GM18867 (cell line): ENCODE measurements around the gene IFNGR1.
A peak's percentile ranks its signal among the peaks of the same experiment; 100 is the strongest.

Experiments
- ATAC-seq: cut with Tn5 transposase; IDR thresholded peaks from one replicate; pipeline ENCODE4 v1.9.1; 2021; ENCODE audit warnings: mild to moderate bottlenecking, moderate library complexity; ENCODE audit not compliant: unreplicated experiment

IFNGR1 gene

DNA sequence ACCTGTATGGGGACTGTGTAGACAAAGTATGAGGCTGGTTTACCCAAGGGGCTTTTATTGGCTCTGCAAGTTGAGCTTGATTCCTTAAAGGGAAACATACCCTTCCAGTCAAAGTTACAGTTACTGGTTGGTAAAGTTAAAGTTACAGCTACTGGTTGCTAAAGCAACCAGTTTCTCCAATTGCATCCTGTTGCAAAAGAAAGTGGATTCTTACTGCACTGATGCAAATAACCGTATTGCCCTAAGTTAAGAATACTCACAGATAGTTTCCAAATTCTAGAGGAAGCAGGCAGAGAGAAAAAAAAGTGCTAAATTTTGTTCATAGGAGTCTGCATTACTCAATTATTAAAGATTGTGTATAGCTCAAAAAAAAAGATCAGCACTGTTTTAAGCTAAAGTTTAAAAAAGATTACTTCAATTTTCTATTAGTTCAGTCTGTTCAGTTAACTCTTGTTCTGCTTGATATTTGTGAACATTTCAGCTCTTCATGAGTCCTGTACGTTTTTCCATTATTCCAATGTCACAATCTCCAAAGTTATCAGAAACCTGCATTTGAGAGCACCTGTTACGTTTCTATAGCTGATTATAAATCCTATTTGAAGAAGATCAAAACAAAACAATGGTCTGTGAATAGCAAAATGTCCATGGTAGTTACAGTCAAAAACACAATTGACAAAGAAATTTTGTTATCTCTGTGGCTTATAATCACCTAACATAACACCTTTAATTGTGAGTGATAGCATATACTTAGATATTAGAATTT is 37.1 kb downstream of the IFNGR1 start:
- no peak for ATAC-seq

DNA sequence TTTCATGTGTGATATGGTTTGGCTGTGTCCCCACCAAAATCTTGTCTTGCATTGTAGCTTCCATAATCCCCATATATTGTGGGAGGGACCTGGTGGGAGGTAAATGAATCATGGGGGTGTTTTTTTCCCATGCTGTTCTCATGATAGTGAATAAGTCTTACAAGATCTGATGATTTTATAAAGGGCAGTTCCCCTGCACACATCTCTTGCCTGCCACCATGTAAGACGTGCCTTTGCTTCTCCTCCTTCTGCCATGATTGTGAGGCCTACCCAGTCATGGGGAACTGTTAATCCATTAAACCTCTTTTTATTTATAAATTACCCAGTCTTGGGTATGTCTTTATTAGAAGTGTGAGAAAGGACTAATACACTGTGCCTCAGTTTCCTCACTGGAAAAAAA is 41.6 kb downstream of the IFNGR1 start:
- ATAC-seq: no peak

DNA sequence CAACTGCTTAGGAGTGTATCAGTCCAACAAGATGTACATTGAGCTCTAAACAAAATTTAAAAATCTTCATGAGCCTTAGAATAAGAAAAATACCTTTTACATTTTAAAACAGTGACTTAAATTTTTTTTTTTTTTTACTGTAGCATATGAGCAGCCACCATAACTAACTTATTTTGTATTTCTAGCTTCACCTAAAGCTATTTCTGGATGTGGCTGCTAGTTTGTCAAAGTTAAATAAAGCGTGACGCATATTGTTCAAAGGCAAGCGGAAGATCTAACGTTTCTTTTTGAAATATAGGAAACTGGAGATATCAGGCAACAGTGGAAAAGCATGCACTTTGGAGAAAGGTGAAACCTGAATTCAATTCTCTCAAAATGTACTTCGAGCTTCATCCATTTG is 42.5 kb downstream of the IFNGR1 start:
- ATAC-seq: no peak

DNA sequence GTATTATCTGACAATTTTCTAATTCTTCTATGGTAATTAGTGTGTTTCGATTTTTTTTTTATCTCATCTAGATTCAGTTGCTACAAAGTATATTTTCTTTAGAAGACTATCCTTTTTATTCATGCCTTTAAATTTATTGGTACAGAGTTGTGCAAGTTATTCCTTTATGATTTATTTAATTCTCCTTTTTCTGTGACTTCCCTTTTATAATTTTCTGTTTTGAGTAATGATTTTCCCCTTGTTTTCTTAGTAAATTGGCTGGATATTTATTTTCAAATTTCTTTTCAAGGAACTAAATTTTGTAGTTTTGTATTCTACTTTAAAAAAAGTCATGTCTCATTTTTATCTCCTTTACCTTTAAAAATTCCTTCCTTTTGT is 43.3 kb downstream of the IFNGR1 start:
- no peak for ATAC-seq

DNA sequence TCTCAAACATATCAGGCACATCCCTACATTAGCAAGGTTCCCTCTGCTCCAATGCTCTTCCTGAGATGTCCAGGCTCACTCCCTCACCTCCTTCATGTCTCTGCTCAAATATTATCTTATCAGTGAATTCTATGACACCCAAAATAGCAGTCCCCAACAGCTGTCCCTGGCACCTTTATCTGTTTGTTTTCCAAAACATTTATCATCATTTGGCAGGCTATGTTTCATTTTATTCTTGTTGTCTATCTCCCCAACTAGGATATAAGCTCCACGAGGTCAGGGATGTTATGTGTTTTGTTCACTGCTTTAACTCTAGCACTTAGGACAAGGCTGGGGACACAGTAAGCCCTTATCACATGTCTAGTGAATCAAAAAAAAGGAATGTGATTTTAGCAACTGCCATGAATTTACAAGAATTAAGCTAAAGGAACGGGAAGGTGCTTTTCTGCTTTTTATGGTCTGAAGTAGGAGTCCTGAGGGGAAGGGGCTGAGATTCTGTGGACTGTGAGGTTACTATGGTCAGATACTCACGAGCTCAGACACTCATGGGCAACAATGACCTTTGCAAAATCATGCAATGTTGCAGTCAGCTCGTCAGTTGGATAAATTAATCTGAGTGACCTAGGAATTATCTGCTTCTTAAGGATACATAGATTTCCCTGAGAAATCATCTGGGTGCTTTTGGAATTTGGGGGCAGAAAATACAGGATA is 43.9 kb downstream of the IFNGR1 start:
- no peak for ATAC-seq

DNA sequence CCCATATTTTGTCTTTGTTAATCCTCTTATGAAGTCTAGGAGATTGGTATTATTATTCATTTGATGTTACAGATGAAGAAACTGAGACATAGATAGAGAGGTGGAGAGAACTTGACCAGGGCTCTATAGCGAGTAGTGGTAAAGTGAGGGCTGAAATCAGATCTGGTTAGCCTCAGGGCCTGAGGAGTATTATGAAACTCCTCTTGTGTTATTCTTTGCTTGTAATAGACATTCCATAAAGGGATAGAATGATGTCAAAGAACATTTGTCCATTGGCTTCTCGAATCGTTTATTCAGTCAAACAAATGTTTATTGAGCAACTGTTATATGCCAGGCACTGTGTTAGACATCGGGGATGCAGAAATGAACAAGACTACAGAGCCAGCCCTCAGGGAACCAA is 45.7 kb downstream of the IFNGR1 start, which contains the start of gene IL22RA2:
Gene IL22RA2 (minus strand): TSS at position 144 of the 400 bp plus-strand sequence. CDS start 11,895 bp downstream, outside the sequence.
- ATAC-seq: no peak

DNA sequence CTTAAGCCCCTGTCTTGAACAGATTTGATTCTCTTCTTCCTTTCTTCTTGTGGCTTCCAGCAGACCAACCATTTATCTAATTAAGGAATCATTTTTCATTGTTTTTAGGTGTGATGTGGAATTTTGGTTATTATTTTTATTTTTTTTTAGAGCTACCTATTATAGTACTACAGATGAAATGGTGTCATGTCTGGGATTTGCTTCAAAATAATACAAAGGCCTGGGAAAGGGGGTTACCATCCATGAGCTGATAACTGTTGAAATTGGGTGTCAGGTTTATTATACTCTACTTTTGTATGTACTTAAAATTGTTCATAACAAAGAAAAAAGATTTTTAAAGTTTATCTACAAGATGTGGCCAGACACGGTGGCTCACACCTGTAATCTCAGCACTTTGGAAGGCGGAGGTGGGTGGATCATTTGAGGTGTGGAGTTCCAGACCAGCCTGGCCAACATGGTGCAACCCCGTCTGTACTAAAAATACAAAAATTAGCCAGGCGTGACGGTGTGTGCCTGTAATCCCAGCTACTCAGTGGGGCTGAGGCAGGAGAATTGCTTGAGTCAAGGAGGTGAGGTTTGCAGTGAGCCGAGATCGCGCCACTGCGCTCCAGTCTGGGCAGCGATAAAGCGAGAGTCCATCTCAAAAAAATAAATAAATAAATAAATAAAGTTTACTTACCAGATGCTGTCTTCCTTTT is 46.3 kb downstream of the IFNGR1 start:
- no peak for ATAC-seq

DNA sequence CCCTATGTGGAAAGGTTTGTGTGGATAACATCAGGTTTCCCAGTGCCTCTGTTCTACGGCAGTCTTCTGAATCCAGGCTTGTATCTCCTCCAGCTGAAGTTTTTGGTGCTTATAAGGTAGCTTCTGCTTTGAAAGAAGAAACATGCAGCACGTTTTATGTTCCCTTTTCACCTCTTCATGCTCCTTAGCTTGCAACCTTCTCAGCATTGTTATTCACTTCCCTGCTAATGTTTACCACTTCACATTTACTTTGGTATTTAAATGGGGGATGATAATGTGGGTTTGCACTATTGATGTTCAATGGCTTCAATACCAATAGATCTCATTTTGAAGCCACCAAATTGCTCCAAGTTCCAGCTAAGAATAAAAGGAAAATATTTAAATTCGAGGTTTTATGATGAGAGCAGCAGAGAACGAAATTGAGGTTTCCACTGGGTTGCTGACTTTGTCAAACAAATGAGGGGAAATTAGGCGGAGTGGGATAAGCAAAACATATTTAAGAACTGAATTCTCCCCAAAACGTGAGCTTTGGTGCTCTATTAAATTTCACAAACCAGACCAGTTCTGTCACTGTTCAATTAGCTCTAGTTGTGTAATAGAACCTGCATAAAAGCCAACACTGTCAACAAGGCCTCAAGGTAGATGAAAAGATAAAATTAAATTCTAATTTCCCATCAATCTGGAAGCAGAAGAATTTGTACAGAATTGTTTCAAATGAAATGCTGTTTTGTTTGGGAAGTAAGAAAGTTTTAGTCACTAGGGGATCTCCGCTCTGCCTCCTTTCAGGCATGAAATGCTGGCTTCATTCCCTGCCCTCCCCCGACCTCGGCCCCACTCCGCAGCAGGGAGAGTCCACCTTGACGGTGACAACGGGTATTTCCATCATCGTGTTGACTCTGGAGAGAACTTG is 47.1 kb downstream of the IFNGR1 start:
- no peak for ATAC-seq

DNA sequence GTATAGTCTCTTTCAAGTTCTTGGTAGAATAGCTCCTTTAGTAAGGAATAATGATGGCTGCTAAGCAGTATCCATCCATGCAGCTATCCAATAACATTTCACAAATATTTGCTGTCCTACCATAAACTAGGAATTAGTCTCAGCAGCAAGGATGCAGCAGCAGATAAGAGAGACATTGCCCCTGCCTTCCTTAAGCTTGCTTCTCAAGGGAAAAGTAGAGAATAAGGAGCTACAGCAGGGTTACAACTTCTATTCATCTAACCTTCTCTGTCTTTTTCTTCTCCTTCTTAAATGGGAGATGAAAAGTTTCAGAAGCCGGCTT is 48.2 kb downstream of the IFNGR1 start:
- no peak for ATAC-seq

DNA sequence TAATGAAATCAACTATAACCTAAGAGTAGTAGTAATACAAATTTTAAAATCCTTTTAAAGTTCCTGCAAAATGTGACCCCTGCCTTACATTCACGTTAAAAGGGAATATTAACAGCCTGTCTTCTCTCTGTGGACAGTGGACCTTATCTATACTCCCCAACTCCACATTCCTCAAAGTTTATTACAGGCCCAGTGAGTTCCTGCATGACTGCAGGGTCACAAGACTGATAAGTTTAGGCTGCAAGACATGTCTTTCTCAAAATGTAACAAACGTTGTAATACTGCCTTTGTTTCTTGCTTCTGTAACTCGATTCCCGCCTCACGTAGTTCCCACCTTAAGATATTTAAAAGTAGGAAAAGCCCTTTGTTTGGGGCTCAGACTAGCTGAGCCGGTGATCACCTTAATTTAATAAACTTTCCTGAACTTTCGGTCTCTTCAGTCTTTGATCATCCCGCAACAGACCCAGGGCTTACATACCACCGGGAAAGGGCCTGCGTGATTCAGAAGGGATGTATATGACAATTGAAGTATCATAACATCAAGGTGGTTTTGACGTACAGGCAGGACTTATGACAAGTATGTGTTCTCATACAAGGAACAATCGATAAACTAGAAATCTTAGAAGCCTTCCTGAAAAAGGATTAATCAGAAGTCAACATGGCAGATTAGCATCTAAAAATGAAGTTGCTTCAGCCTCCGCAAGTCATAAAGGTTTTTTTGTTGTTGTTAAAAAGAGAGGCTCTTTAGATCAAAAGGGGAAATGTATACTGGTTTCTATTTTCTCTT is 48.7 kb downstream of the IFNGR1 start:
- ATAC-seq: no peak

DNA sequence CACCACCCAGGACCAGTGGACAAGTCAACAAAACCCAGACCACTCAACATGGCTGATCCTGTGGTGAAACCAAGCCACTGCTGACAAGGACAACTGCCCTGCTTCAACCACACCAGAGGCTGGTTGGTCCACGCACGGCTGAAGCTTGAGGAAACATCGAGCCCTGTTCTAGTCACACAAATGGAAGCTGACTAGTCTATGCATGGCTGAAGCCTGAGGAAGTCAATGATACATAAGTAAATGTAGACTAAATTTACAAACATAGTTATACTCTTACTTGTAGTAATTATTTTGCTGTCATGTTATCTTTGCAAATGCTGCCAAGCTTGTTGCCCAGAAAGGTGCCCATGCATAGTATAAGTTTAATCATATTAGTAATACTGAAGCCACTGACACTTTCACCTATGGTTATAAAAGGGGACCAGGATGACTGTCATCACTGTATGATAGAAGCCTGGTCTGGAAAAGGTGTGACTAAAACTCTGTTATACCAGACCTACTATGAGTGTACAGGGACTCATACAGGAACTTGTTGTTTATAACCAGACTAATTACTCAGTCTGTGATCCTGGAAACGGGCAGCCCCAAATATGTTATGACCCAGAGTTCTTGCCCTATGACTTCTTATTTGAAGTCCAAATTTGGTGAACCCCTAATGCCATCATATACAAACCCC is 51.3 kb downstream of the IFNGR1 start:
- ATAC-seq: no peak

DNA sequence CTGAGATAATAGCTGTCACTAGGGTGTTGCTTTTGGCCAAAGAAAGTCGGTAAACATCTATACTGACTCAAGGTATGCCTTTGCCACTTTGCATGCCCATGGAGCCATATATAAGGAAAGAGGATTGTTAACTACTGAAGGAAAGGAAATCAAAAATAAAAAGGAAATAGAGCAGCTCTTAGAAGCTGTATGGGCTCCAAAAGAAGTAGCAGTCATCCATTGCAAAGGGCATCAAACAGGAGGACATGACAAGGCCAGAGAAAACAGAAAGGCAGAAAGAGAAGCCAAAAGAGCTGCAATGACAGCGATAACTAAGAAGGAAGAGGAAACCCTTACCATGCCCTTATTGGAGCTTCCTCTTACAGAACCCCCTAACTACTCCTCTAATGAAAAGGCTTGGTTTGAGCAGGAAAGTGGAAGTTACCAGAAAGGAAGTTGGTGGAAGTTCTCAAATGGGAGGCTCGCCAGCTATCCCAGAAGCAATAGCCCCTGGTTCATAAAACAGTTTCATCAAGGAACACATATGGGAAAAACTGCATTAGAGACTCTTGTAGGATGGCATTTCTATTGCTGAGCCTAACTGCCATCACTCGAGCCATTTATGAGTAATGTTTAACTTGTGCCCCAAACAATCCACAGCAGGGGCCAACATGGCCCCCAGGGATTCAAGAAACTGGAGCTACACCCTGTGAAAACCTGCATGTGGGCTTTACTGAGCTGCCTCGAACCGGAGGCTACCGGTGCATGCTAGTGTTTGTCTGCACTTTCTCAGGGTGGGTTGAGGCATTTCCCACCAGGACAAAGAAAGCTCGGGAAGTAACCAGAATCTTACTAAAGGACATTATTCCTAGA is 52.7 kb downstream of the IFNGR1 start:
- no peak for ATAC-seq

DNA sequence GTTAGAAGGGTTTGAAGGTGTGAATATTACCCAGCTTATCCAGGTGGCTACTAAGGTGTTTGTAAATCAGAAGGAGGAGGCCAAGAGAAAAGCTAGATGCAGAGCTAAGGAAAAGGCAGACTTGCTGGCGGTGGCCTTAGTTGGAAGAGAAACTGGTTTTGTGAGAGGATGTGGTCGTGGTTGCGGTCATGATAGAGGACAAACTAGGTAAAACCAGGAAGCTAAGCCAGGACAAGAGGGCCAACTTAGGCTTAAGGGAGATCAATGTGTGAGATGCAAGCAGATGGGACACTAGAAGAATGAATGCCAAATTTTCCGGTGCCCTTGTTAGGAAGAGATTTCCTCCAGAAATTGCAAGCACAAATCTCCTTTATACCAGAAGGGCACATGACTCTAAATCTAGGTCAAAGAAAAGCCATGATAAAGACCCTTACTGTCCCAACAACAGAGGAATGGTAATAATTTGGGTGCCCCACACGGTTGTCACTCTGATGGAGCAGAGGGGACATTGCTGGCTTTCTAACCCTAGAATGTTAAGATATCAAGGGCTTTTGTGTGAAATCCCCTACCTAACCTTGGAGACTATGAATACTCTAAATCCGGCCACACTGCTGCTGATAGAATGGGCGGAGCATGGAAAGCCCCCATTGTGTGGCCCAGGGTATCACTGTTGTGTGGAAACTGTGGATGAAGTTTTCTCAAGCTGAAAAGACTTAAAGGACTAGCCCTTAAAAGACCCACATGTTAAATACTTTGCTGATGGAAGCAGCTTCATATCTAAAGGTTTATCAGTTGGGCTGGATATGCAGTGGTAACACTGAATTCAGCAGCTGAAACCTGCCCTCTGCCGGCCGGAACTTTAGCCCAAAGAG is 53.6 kb downstream of the IFNGR1 start:
- ATAC-seq: peak; percentile 80

DNA sequence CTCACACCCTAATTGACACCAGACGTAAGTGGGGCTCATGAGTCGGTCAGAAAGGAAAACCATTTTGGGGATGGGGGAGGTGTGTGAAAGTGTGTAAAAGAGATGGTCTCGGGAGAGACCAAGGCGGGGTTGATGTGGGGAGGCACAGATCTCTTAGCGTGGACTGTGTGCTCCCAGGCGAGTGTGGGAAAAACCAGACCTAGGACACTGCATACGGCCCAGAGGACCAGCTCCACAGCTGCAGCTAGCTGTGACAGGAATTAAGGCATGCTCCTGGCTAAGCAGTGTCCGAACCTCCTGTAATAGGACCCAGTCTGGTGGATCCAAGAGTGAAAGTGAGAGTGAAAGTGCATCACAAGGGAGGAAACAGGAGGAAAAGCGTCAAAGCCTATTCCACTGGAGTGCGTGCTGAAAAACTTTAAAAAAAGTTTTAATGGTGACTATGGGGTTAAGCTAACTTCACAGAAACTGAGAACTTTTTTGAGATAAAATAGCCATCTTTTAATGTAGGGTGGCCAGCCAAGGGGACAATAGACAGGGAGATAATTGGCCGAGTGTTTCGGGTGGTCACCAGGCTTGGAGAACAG is 55.4 kb downstream of the IFNGR1 start:
- no peak for ATAC-seq

DNA sequence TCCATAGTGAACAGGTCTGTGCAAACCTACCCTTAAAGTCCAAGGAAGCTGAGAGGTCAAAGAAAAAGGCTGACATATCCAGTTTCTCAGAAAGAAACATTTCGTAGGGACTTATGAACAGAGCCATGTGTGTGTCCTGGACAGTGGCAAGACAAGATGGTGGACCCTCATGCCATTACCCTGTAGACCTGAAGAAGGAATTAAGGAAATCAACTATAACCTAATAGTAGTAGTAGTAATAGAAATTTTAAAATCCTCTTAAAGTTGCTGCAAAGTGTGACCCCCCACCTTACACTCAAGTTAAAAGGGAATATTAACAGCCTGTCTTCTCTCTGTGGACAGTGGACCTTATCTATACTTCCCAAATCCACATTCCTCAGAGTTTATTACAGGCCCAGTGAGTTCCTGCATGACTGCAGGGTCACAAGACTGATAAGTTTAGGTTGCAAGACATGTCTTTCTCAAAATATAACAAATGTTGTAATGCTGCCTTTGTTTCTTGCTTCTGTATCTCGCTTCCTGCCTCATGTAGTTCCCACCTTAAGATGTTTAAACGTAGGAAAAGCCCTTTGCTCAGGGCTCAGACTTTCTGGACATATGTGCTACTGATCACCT is 56.4 kb downstream of the IFNGR1 start:
- no peak for ATAC-seq

DNA sequence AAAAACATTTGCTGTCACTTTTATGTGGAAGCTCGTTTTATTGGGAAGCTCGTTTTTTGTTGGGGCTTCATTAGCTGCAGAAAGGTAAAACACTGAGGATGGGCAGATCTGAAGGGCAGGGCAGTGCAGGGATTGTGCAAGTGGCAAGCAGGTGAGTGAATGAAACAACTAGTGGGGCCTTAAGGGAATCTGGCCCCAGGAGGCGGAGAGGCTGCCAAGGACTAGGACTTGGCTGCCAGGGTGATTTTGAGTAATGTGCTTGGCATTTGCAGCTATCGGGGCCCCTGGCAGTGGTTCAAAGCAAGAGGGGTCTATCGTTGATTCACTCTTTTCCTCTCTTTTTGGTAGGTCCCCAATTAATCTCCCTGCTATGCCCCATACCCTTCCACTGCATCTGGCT is 57.2 kb downstream of the IFNGR1 start:
- no peak for ATAC-seq

DNA sequence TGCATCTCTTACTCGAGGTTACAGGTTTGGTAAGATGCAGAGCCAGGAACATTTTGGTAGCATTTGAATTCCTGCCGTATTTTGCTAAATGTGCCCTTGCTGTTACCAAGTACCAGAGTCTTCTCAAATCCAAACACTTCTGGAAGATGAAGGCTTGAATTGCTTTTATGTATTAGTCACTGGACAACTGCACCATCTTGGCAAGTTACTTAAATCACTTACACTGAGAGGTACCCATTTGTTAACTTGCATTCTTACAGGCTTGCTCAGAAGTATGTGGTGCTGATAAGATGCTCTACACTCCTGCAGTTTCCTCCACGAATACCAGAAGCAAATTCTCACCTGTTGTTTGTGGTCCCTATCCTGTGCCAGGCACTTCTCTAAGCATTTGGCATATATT is 58.4 kb downstream of the IFNGR1 start:
- ATAC-seq: no peak
